H1 (cell line): ENCODE measurements around the gene ROPN1. TPM values are rescaled to one million over a fixed set of nuclear protein-coding genes. Genes with fewer than 3 reads are reported as not detected.

ENCODE experiments used
- BCL11A ChIP-seq, 2 experiments: IDR thresholded peaks; one replicate each; pipeline ENCODE4 v1.6.1; 2011; ENCODE audit warnings: low read depth in 2 of 2, low read length in 2 of 2, mild to moderate bottlenecking in 2 of 2
- EGR1 ChIP-seq: IDR thresholded peaks from 2 replicates; pipeline ENCODE4 v1.6.1; 2011; ENCODE audit warnings: low read depth, low read length, borderline replicate concordance
- EZH2 ChIP-seq: fragments of 200-600 bp; sonication (generic); IDR thresholded peaks from 2 replicates; pipeline ENCODE4 v1.7.1; 2012; ENCODE audit warnings: low read depth, mild to moderate bottlenecking, moderate library complexity, low read length, inconsistent platforms; ENCODE audit not compliant: severe bottlenecking
- RFX5 ChIP-seq: IDR thresholded peaks from 2 replicates; pipeline ENCODE4 v1.6.1; 2011; ENCODE audit warnings: low read depth, low read length, improper control_type of control experiment, borderline replicate concordance
- SIRT6 ChIP-seq: IDR thresholded peaks from one replicate; pipeline ENCODE4 v1.7.1; 2012; ENCODE audit warnings: low read length, inconsistent platforms
- SP4 ChIP-seq: IDR thresholded peaks from 2 replicates; pipeline ENCODE4 v1.6.1; 2012; ENCODE audit warnings: low read length, inconsistent platforms
- SRF ChIP-seq: IDR thresholded peaks from 2 replicates; pipeline ENCODE4 v1.6.1; 2011; ENCODE audit warnings: mild to moderate bottlenecking, low read depth, low read length, moderate library complexity
- TEAD4 ChIP-seq: IDR thresholded peaks from 2 replicates; pipeline ENCODE4 v1.6.1; 2012; ENCODE audit warnings: low read depth, low read length, inconsistent platforms, mixed read lengths
- ZNF274 ChIP-seq: IDR thresholded peaks from 2 replicates; pipeline ENCODE4 v1.7.0; 2012; ENCODE audit warnings: low read length, borderline replicate concordance; ENCODE audit errors: extremely low read depth
- polyA plus RNA-seq, 7 experiments: library from polyadenylated mRNA; depleted of rRNA in 3 of 7; stranded (reverse) in 5 of 7; unstranded in 2 of 7; fragments of >200 nt in 5 of 7; fragments of 200-250 nt in 2 of 7; gene quantifications; 1 replicate in 5 of 7; 2 replicates in 1 of 7; 4 replicates in 1 of 7; pipeline versions ENCODE4 v1.2.1 to v1.2.3, GENCODE V29; 2011 to 2013; ENCODE audit warnings: missing spikeins in 2 of 7, mixed read lengths in 2 of 7
- total RNA-seq: library from RNA; stranded (reverse); fragmentation: NEBNext Ultra II Directional; extraction: Animal tissue kit (Norgen Biotek cat#: 25700); gene quantifications from 2 replicates; pipeline ENCODE4 v1.2.1, GENCODE V29; 2021
- TF ChIP-seq, protein P1 (sequence below): IDR thresholded peaks from 2 replicates; pipeline ENCODE4 v1.6.1; 2012; ENCODE audit warnings: inconsistent platforms
- TF ChIP-seq, protein P2 (sequence below): fragments of 300-600 bp; sonication (generic); IDR thresholded peaks from 2 replicates; pipeline ENCODE4 v1.7.1; 2012; ENCODE audit warnings: low read length, moderate library complexity, mild to moderate bottlenecking, inconsistent platforms; ENCODE audit not compliant: insufficient replicate concordance

Gene ROPN1
- total and polyA plus RNA-seq, 2 of the 8 experiments (the other 6 are each of a cell fraction or from before 2014, with no cell fraction given): 0.03 TPM; not detected in 1

DNA sequence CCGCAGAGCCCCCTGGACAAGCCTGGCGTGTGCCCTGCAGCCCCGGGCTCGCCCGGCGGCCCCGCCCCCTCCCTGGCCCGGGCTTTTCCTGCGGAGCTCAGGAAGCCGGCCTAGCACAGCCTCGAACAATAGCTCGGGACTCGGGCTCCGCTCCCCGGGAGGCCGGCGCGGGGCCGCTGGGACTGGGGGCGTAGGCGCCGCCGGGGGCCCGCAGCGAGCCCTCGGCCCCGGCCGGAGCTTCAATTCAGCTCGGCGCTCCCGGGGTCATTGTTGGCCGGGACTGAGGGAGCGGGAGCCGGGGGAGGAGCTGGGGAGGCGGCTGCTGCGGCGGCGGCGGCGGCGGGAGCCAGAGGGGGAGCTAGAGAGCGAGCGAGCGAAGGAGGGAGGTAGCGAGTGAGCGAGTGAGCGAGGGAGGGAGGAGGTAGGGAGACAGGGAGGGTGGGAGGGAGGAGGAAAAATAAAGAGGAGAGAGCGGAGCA lies 41.0 kb upstream of the ROPN1 start (continued):
- TF ChIP-seq, protein P1, sequence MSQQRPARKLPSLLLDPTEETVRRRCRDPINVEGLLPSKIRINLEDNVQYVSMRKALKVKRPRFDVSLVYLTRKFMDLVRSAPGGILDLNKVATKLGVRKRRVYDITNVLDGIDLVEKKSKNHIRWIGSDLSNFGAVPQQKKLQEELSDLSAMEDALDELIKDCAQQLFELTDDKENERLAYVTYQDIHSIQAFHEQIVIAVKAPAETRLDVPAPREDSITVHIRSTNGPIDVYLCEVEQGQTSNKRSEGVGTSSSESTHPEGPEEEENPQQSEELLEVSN: no peak
- no peak for TF ChIP-seq BCL11A (IDR thresholded peaks at IDR 0.05; ENCODE audit: low read depth in 2 of 2, low read length in 2 of 2)
- TF ChIP-seq, protein P2, sequence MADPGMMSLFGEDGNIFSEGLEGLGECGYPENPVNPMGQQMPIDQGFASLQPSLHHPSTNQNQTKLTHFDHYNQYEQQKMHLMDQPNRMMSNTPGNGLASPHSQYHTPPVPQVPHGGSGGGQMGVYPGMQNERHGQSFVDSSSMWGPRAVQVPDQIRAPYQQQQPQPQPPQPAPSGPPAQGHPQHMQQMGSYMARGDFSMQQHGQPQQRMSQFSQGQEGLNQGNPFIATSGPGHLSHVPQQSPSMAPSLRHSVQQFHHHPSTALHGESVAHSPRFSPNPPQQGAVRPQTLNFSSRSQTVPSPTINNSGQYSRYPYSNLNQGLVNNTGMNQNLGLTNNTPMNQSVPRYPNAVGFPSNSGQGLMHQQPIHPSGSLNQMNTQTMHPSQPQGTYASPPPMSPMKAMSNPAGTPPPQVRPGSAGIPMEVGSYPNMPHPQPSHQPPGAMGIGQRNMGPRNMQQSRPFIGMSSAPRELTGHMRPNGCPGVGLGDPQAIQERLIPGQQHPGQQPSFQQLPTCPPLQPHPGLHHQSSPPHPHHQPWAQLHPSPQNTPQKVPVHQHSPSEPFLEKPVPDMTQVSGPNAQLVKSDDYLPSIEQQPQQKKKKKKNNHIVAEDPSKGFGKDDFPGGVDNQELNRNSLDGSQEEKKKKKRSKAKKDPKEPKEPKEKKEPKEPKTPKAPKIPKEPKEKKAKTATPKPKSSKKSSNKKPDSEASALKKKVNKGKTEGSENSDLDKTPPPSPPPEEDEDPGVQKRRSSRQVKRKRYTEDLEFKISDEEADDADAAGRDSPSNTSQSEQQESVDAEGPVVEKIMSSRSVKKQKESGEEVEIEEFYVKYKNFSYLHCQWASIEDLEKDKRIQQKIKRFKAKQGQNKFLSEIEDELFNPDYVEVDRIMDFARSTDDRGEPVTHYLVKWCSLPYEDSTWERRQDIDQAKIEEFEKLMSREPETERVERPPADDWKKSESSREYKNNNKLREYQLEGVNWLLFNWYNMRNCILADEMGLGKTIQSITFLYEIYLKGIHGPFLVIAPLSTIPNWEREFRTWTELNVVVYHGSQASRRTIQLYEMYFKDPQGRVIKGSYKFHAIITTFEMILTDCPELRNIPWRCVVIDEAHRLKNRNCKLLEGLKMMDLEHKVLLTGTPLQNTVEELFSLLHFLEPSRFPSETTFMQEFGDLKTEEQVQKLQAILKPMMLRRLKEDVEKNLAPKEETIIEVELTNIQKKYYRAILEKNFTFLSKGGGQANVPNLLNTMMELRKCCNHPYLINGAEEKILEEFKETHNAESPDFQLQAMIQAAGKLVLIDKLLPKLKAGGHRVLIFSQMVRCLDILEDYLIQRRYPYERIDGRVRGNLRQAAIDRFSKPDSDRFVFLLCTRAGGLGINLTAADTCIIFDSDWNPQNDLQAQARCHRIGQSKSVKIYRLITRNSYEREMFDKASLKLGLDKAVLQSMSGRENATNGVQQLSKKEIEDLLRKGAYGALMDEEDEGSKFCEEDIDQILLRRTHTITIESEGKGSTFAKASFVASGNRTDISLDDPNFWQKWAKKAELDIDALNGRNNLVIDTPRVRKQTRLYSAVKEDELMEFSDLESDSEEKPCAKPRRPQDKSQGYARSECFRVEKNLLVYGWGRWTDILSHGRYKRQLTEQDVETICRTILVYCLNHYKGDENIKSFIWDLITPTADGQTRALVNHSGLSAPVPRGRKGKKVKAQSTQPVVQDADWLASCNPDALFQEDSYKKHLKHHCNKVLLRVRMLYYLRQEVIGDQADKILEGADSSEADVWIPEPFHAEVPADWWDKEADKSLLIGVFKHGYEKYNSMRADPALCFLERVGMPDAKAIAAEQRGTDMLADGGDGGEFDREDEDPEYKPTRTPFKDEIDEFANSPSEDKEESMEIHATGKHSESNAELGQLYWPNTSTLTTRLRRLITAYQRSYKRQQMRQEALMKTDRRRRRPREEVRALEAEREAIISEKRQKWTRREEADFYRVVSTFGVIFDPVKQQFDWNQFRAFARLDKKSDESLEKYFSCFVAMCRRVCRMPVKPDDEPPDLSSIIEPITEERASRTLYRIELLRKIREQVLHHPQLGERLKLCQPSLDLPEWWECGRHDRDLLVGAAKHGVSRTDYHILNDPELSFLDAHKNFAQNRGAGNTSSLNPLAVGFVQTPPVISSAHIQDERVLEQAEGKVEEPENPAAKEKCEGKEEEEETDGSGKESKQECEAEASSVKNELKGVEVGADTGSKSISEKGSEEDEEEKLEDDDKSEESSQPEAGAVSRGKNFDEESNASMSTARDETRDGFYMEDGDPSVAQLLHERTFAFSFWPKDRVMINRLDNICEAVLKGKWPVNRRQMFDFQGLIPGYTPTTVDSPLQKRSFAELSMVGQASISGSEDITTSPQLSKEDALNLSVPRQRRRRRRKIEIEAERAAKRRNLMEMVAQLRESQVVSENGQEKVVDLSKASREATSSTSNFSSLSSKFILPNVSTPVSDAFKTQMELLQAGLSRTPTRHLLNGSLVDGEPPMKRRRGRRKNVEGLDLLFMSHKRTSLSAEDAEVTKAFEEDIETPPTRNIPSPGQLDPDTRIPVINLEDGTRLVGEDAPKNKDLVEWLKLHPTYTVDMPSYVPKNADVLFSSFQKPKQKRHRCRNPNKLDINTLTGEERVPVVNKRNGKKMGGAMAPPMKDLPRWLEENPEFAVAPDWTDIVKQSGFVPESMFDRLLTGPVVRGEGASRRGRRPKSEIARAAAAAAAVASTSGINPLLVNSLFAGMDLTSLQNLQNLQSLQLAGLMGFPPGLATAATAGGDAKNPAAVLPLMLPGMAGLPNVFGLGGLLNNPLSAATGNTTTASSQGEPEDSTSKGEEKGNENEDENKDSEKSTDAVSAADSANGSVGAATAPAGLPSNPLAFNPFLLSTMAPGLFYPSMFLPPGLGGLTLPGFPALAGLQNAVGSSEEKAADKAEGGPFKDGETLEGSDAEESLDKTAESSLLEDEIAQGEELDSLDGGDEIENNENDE: no peak
- no peak for TF ChIP-seq RFX5
- TF ChIP-seq EZH2: no peak
- TF ChIP-seq SRF: no peak
- no peak for TF ChIP-seq EGR1
- TF ChIP-seq TEAD4: no peak
- no peak for TF ChIP-seq SP4
- TF ChIP-seq SIRT6: no peak
- TF ChIP-seq ZNF274: no peak
